K562 (cell line): ENCODE data around the gene SLC25A4. TPM values are rescaled to one million over a fixed set of nuclear protein-coding genes. Genes with fewer than 3 reads are reported as not detected.

ENCODE experiments used
- ATAC-seq: fragments of 200-7000 bp; cut with Tn5 transposase; 3 replicates; pipeline ENCODE4 v1.9.1; 2020; ENCODE audit warnings: moderate library complexity
- BruUV-seq: library from RNA; stranded (reverse); fragments of 400-500 nt; replicated peaks from 2 replicates; lab custom pipeline; 2021; lab: Mats Ljungman, UMichigan
- CTCF ChIA-PET: fragments of 300-600 bp; formaldehyde crosslinking; extraction: SDS; loops from one replicate; lab custom pipeline; 2021; ENCODE audit warnings: low intra/inter-chr PET ratio; lab: Yijun Ruan, JAX
- POLR2A ChIA-PET: fragments of 300-600, 350-650 bp; sonication (Branson Sonifier 250); formaldehyde crosslinking; extraction: SDS; loops from one replicate; lab custom pipeline; 2021; ENCODE audit warnings: antibody characterized with exemption, inconsistent platforms; lab: Yijun Ruan, JAX
- DNase-seq, 4 experiments: peaks; one replicate each; pipeline versions ENCODE4 v3.0.0 to v3.0.0-alpha.2; 2011 to 2018; ENCODE audit warnings: low spot score in 3 of 4, mixed read lengths in 3 of 4; ENCODE audit errors: extremely low read depth in 1 of 4
- FAIRE-seq: peaks from 2 replicates; lab custom pipeline; 2011; peaks lifted over from hg19 to GRCh38; lab: Jason Lieb, UNC
- H2AFZ ChIP-seq: 2 replicates; pipeline ENCODE4 v1.6.0; 2011; ENCODE audit warnings: low read depth, low read length, control low read depth, inconsistent platforms
- H3K27ac ChIP-seq: fragments of 200-600 bp; 3 replicates; pipeline ENCODE4 v1.8.0; 2011; ENCODE audit warnings: low read depth, mild to moderate bottlenecking, control low read depth, inconsistent platforms, low read length, moderate library complexity, mixed read lengths; ENCODE audit errors: extremely low read depth
- H3K27me3 ChIP-seq, 2 experiments: fragments of 300-600 bp in 1 of 2; 2 replicates in 1 of 2; 3 replicates in 1 of 2; pipeline versions ENCODE4 v1.6.0 to v1.8.0; 2011; ENCODE audit warnings: inconsistent platforms in 2 of 2, low read length in 2 of 2, mild to moderate bottlenecking in 1 of 2, mixed read lengths in 1 of 2, moderate library complexity in 1 of 2; ENCODE audit not compliant: control insufficient read depth in 2 of 2, insufficient read depth in 2 of 2
- H3K36me3 ChIP-seq: fragments of 300-600 bp; 3 replicates; pipeline ENCODE4 v1.8.0; 2011; ENCODE audit warnings: mild to moderate bottlenecking, low read length, inconsistent platforms; ENCODE audit not compliant: control insufficient read depth, insufficient read depth
- H3K4me1 ChIP-seq, 2 experiments: fragments of 200-600 bp in 1 of 2; replicated peaks in 1 of 2; 2 replicates in 1 of 2; 3 replicates in 1 of 2; pipeline versions ENCODE4 v1.5.1 to v1.8.0; 2011; ENCODE audit warnings: inconsistent platforms in 2 of 2, low read length in 2 of 2, mild to moderate bottlenecking in 1 of 2, mixed read lengths in 1 of 2, moderate library complexity in 1 of 2; ENCODE audit not compliant: control insufficient read depth in 2 of 2, insufficient read depth in 2 of 2
- H3K4me2 ChIP-seq: 2 replicates; pipeline ENCODE4 v1.6.1; 2011; ENCODE audit warnings: low read length, control low read depth, inconsistent platforms, mixed read lengths; ENCODE audit not compliant: insufficient read depth
- H3K4me3 ChIP-seq: fragments of 200-600 bp; sonication (generic), shearing (Covaris generic); 2 replicates; pipeline ENCODE4 v1.5.1; 2016; ENCODE audit warnings: control low read depth, inconsistent platforms
- H3K79me2 ChIP-seq: fragments of 200-600 bp; 3 replicates; pipeline ENCODE4 v1.8.0; 2011; ENCODE audit warnings: low read length, inconsistent platforms; ENCODE audit not compliant: control insufficient read depth, insufficient read depth
- H3K9ac ChIP-seq, 2 experiments: 2 replicates each; pipeline versions ENCODE4 v1.6.0 to v1.6.1; 2011; ENCODE audit warnings: low read depth in 2 of 2, low read length in 2 of 2, control low read depth in 1 of 2, inconsistent platforms in 1 of 2, mild to moderate bottlenecking in 1 of 2, mixed read lengths in 1 of 2; ENCODE audit not compliant: insufficient read depth in 1 of 2
- H3K9me1 ChIP-seq: one replicate; pipeline ENCODE4 v1.6.0; 2011; ENCODE audit warnings: inconsistent platforms, mild to moderate bottlenecking, low read length, moderate library complexity; ENCODE audit not compliant: control insufficient read depth, insufficient read depth
- H3K9me3 ChIP-seq: replicated peaks from 2 replicates; pipeline ENCODE4 v1.5.1; 2011; ENCODE audit warnings: low read depth, low read length, inconsistent platforms; ENCODE audit not compliant: control insufficient read depth, insufficient read depth
- H4K20me1 ChIP-seq: replicated peaks from 2 replicates; pipeline ENCODE4 v1.6.1; 2011; ENCODE audit warnings: low read length, inconsistent platforms, mixed read lengths; ENCODE audit not compliant: control insufficient read depth, insufficient read depth
- GMEB1 ChIP-seq: fragments of 250-450 bp; sonication (Bioruptor Pico); IDR thresholded peaks from 2 replicates; pipeline ENCODE4 v1.4.0; 2020; ENCODE audit warnings: mild to moderate bottlenecking
- MLX ChIP-seq, 2 experiments: fragments of 450-650 bp in 1 of 2; sonication (generic) in 1 of 2; formaldehyde crosslinking; conservative IDR thresholded peaks; 2 replicates each; pipeline versions ENCODE4 v1.4.0 to v1.8.1; 2020 to 2022; ENCODE audit warnings: mild to moderate bottlenecking in 1 of 2, missing genetic modification reagents in 1 of 2
- SMAD4 ChIP-seq: fragments of 250-450 bp; sonication (Bioruptor Pico); conservative IDR thresholded peaks from 2 replicates; pipeline ENCODE4 v1.8.0; 2021; ENCODE audit warnings: inconsistent platforms, mild to moderate bottlenecking, moderate library complexity
- SMARCA5 ChIP-seq: fragments of 450-650 bp; IDR thresholded peaks from 2 replicates; pipeline ENCODE4 v1.6.1; 2016
- SNAPC5 ChIP-seq: fragments of 250-450 bp; sonication (Bioruptor Pico); IDR thresholded peaks from 2 replicates; pipeline ENCODE4 v1.8.0; 2021; ENCODE audit warnings: moderate library complexity, mild to moderate bottlenecking, inconsistent platforms
- SP2 ChIP-seq: IDR thresholded peaks from 2 replicates; pipeline ENCODE4 v1.6.1; 2011; ENCODE audit warnings: mild to moderate bottlenecking, low read depth, low read length, moderate library complexity; ENCODE audit not compliant: poor library complexity, severe bottlenecking; ENCODE audit errors: extremely low read depth
- THAP7 ChIP-seq: fragments of 250-450 bp; sonication (Bioruptor Pico); IDR thresholded peaks from 2 replicates; pipeline ENCODE4 v1.5.0; 2021
- YY1 ChIP-seq, 3 experiments: IDR thresholded peaks; 2 replicates each; pipeline ENCODE4 v1.6.1; 2011; ENCODE audit warnings: low read length in 2 of 3, mild to moderate bottlenecking in 2 of 3, moderate library complexity in 2 of 3, borderline replicate concordance in 1 of 3, control low read depth in 1 of 3, low read depth in 1 of 3; ENCODE audit not compliant: insufficient read depth in 3 of 3, insufficient replicate concordance in 2 of 3, control insufficient read depth in 1 of 3, insufficient read length in 1 of 3; ENCODE audit errors: extremely low read depth in 1 of 3
- ZBTB43 ChIP-seq: sonication (generic); formaldehyde crosslinking; IDR thresholded peaks from 2 replicates; pipeline ENCODE4 v1.8.0; 2023; ENCODE audit warnings: mild to moderate bottlenecking, missing genetic modification reagents
- ZKSCAN8 ChIP-seq: fragments of 200-800 bp; sonication (Bioruptor generic); IDR thresholded peaks from 2 replicates; pipeline ENCODE4 v1.6.1; 2016; ENCODE audit warnings: missing genetic modification characterization, missing compliant biosample characterization
- ZNF134 ChIP-seq: fragments of 250-450 bp; sonication (Bioruptor Pico); conservative IDR thresholded peaks from 2 replicates; pipeline ENCODE4 v1.4.0; 2020
- ZNF212 ChIP-seq: fragments of 450-650 bp; formaldehyde crosslinking; IDR thresholded peaks from 2 replicates; pipeline ENCODE4 v1.4.0; 2020; ENCODE audit warnings: mild to moderate bottlenecking
- ZNF280A ChIP-seq: fragments of 450-650 bp; IDR thresholded peaks from 2 replicates; pipeline ENCODE4 v1.6.1; 2018; ENCODE audit warnings: mild to moderate bottlenecking, low read depth; ENCODE audit not compliant: partially characterized antibody
- WGBS: fragments of 100-300 bp; shearing (Covaris generic); methylation state at CpG from one replicate; pipeline ENCODE4 v1.1.6; 2016; ENCODE audit warnings: low coverage, mixed read lengths; ENCODE audit not compliant: insufficient coverage; ENCODE audit errors: missing lambda C conversion rate; 5-methylcytosine and 5-hydroxymethylcytosine counted together
- in situ Hi-C: fragments of 300-500 bp; cut with MboI; formaldehyde crosslinking; loops from 4 replicates; pipeline ENCODE4 v1.15.0; 2018; ENCODE audit warnings: inconsistent platforms, mixed read lengths
- intact Hi-C: fragments of 100-400 bp; cut with micrococcal nuclease; formaldehyde crosslinking; loops from 2 replicates; pipeline ENCODE4 v1.14.2; 2022
- polyA plus RNA-seq, 8 experiments: library from polyadenylated mRNA; depleted of rRNA in 4 of 8; stranded (reverse) in 5 of 8; unstranded in 3 of 8; fragments of >200 nt; fragmentation: Nextera tagmentation in 2 of 8; fragmentation: Illumina TruSeq in 1 of 8; extraction: Ambion mirVana in 2 of 8; extraction: Trizol in 1 of 8; gene quantifications; 2 replicates each; pipeline versions ENCODE4 v1.2.1 to v1.2.3, GENCODE V29; 2011 to 2014; ENCODE audit warnings: inconsistent platforms in 1 of 8, missing spikeins in 1 of 8
- total RNA-seq, 7 experiments: library from RNA; depleted of rRNA in 6 of 7; stranded (reverse); fragments of >200 nt in 6 of 7; fragmentation: Illumina TruSeq in 2 of 7; extraction: Trizol in 2 of 7; gene quantifications; 2 replicates each; pipeline versions ENCODE4 v1.2.1 to v1.2.3, GENCODE V29; 2011 to 2021; ENCODE audit warnings: low replicate concordance in 1 of 7

SLC25A4 gene
- total and polyA plus RNA-seq, 9 of the 15 experiments (the other 6 are each of a cell fraction or from before 2014, with no cell fraction given), result 8.3 to 28.6 (median 19.5) TPM

GRCh38 chr4:185171373-185172071, 28.5 kb downstream of the SLC25A4 start:
- ATAC-seq (no peak), FAIRE-seq (peak; percentile 23), DNase-seq (no peak)
- in situ Hi-C loops, result no loop called here
- Histone ChIP-seq H3K9me3 (no peaks in the 10 kb centered on the region), H3K4me2 (no peak overlapping the region), H3K9ac (no peak overlapping the region), H3K27me3 (no peaks in the 10 kb centered on the region), H2AFZ (no peak overlapping the region), H3K27ac (no peak overlapping the region), H3K36me3 (peaks cover 81% of the 10 kb centered on the region), H4K20me1 (no peaks in the 10 kb centered on the region), H3K4me1 (peaks cover 3 to 5% of the 10 kb centered on the region in 2 experiments; a peak in 2 of 5 replicates), H3K4me3 (no peak overlapping the region), H3K9me1 (no peaks in the 10 kb centered on the region), H3K79me2 (peaks cover 8% of the 10 kb centered on the region; the same call in 2 of the 3 replicates)
- intact Hi-C loops, result no loop called here
- CTCF ChIA-PET, result no interaction called here
- POLR2A ChIA-PET, result no interaction called here
- WGBS, result 96% methylated on average over 2 of the region's 2 CpGs
- no TSS peak for BruUV-seq
- TF ChIP-seq SMAD4 (CRISPR knock-in tag), result no peak
- TF ChIP-seq SNAPC5 (CRISPR knock-in tag), result no peak
- no peak for TF ChIP-seq ZNF212 (CRISPR knock-in tag)
- TF ChIP-seq SMARCA5, result no peak
- no peak for TF ChIP-seq MLX (CRISPR knock-in tag; conservative IDR thresholded peaks at IDR 0.05)
- TF ChIP-seq ZNF134 (CRISPR knock-in tag), result no peak
- no peak for TF ChIP-seq SP2
- no peak for TF ChIP-seq YY1 (IDR thresholded peaks at IDR 0.05; ENCODE audit: borderline replicate concordance in 1 of 3, control insufficient read depth in 1 of 3, extremely low read depth in 1 of 3, insufficient read depth in 3 of 3, insufficient read length in 1 of 3, insufficient replicate concordance in 2 of 3, low read depth in 1 of 3, low read length in 2 of 3)
- TF ChIP-seq THAP7 (CRISPR knock-in tag), result no peak
- no peak for TF ChIP-seq ZKSCAN8 (CRISPR knock-in tag)
- no peak for TF ChIP-seq ZBTB43
- no peak for TF ChIP-seq ZNF280A
- TF ChIP-seq GMEB1 (CRISPR knock-in tag), result no peak
